Stimulated activated CD4-positive, alpha-beta T cell treated with anti-CD3 and anti-CD28 coated beads, Interleukin-15, amount 100 ng/mL, for 24 hours (primary cell): ENCODE results near the gene NREP.
"Not testable (repeated sequence)": the region's sequence is repeated elsewhere in the genome, so short reads cannot be mapped to it uniquely, and the experiment has no call there.

Experiments used
- DNase-seq: peaks from one replicate; pipeline ENCODE4 v3.0.0-alpha.2; 2020

The NREP gene

DNA sequence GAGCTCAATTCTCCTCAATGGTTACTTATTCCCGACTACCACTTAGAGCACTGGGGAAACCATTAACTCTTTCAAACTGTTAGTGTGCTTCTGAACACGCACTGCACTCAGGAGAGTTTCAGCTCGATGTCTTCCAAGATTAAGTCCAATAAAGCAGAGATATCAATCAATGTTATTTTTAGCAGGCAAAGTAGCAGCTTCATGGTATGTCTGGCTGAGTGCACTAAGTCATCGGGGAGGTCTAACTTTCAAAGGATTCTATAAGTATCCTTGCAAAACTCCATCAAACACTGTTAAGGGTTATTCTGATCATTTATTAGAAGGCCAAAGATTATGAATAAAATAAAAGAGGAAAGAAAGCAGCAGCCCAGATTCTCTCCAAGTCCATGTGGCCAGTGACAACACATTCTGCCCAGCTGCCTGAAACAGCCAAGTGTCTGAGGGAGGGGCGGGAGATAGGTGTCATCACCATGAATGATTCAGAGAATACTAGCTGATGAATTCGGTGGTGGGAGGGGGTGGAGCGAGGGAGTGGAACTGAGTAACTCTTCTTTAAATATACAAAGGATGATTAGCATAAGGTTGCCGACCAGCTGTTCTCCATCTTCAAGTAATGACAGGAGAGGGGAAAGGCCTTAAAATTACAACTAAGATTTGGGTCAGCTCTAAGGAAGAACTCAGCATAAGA is 21.3 kb downstream of the NREP start:
- DNase-seq, result peak; percentile 62

- no peak for DNase-seq
Observed at GRCh38 chr5:111734597-111734996, 22.4 kb downstream of the NREP start.

DNA sequence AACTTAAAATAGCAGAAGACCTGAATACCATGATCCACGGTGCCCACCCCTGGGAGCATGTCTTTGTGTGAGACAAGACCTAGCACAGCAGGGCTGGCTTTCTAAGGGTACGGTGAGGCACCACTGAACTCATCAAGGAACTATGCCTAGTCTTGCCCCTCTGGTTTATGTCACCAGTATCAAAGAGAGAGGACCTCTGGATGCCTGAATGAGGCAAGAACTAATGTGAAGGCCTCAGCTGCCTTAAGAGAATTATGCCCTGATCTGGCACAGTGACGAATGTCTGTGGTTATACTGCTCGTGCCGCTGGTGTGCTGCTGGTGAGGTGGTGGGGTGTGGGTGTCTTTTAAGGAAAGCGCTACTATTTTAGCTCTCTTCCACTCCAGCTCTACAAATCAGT is 23.0 kb downstream of the NREP start:
- no peak for DNase-seq

- DNase-seq, result no peak
Observed at GRCh38 chr5:111733571-111733970, 23.4 kb downstream of the NREP start.

- DNase-seq, result no peak
Observed at GRCh38 chr5:111731638-111732037, 25.4 kb downstream of the NREP start.

DNA sequence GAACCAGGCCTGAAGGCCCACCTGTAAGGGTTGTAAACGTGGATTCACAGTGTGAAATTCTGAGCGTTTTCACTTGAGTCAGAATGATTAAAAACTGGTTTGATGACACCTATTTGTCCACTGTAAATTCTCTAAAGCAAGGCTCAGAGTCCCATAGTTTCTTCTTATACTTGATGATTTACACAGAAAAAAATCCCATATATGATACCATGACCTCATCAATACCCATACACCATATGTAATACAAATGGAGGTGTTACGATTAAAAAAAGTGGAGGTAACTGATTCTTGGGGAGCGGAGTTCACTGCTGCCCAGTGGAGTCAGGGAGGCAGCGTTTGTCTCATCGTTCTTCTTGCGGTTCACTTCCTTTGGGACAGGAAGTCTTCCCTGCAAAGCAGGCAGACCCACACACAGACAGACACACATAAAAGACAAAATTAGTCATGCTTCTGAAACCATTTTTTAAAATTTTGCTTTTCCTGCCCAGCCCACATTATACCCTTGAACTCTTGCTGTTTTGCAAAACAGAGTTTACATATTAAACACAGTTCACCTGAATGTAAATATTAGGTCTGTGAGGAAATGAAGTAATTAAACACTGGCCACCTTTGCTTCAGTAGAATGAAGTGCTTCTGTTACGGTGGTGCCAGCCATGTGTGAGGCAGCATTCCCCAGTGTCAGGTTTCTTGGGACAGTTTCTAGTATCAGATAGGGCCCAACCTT is 26.2 kb downstream of the NREP start:
- no peak for DNase-seq

DNA sequence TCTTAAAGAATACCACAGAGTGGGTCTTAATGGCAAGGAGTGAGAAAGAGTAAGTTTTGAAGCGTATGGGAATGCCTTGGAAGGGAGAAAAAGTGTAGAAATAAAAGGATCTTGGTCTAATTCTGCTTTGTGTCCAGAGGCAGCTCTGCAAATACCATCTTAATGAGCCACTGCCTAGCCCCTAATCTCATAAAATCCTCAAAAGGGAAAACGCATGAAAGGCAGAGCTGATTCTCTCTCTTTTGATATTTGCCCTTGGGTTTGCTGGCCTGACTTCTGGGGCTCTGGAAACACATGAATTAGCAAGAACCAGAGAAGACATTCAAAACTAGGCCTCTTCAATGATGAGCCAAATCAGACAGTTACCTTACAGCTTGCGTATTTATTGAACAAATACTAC is 28.1 kb downstream of the NREP start:
- DNase-seq, result no peak

GRCh38 chr5:111726986-111727385 is 30.0 kb downstream of the NREP start:
- DNase-seq, result no peak

GRCh38 chr5:111722140-111722539 is 34.9 kb downstream of the NREP start:
- DNase-seq, result no peak

- no peak for DNase-seq
Observed at GRCh38 chr5:111720333-111720890, 36.6 kb downstream of the NREP start.

DNA sequence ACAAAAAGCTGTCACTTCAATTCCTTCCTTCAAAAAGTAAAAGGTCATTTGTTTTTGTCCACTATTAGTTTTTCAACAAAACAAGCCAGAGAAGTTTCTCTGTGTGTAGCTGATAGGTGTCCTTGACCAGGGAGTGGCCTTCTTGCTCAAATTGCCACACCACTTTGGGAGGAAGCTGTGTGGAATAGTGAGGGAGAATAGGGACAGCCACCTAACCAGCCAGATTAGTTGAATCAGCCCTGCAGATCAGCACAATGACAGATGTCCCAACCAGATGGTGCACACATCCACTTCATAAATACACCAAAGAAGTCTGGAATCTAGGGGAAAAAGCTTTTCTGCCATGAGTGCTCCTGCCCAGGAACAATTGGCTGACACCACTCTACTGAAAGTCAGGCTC is 37.2 kb downstream of the NREP start:
- no peak for DNase-seq

GRCh38 chr5:111716789-111717188 is 40.2 kb downstream of the NREP start:
- DNase-seq, result not testable (repeated sequence)

- DNase-seq, result no peak
Observed at GRCh38 chr5:111707630-111708164, 49.3 kb downstream of the NREP start.

- DNase-seq, result no peak
Observed at GRCh38 chr5:111706345-111706744, 50.6 kb downstream of the NREP start.

DNA sequence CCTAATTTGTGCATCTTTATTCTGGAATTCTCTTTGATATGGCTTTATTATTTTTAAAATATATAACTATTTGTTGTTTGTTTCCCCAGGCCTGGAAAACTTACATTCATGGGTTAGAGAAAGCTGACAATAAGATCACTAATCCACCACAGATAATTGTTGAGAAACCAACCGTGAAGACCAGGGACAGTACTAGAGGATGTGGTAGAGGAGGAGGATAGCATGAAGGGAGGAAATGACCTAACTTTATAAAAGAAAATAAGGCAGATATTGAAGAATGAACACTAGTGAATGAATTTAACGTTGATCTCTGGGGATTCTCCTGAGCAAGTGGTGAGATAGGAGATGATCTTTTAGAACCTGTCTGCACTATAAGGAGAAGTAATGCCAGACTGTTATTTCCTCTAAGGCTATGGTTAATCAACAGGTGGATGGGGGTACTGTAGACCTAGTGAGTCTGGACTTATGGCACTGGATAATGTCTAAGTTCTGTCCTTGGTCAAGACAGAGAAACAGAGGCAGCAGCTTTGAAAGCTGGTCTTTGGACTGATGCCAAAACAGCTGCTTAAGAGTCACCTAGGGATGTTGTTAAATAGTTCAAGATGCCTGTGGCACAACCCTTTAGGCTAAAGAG is 52.4 kb downstream of the NREP start:
- DNase-seq, result no peak

DNA sequence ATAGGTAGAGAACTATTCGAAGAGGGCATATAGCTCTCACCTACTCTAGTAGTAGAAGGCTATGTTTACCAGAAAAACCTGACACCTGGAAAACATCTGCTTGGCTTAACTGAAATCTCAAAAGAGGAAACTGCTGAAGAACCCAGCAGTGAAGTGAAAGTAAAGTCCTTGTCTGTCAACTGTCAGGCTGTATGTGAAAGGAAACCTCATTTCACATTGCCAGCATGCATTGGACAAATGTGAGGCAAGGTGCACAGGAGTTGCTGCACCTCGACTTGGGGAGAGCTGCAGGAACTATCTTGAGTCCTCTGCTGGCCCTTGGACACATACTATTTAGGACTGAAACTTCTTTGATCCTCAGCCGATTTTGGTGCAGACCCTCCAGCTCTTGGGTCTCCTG is 53.3 kb downstream of the NREP start:
- DNase-seq, result no peak

DNA sequence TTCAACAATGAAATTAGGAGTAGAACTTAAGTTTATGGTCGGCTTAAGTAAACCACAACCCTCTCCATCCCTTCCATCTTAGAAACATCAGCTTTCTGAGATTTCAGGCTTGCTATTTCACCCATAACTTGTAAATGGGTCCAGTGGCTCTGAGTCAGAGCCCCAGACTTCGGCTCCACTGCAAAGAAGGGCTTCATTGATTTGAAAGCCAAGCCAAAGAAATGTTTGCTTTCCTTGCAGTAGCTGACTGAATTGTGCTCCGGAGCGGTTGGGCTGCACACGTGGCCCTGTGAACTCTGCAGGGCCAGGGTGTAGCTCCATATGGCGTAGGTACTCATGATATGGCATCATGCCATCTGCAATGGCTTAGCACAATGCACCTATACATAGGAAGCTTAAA is 57.0 kb downstream of the NREP start:
- DNase-seq, result no peak

- no peak for DNase-seq
Observed at GRCh38 chr5:111699324-111699723, 57.7 kb downstream of the NREP start.

- DNase-seq, result no peak
Observed at GRCh38 chr5:111697881-111698757, 58.9 kb downstream of the NREP start.

DNA sequence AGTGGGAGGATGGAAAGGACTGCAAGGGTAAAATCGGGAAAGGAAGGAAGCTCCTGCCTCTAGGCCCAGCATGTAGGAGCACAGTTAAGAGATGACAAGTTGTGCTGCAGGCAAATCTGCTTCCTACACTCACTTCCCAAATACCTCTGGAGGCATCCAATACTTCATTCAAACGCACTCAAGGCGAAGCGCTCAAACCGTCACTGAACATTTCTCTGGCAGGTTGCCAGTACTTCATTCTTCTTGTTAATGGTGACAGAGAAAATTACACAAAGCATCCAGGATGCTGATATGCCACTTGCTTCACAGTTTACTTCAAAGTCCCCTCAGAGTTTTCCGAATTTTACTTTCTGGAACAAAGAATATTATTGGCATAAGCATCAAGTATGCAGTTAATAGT is 59.8 kb downstream of the NREP start:
- DNase-seq, result no peak

- DNase-seq, result no peak
Observed at GRCh38 chr5:111695991-111696390, 61.0 kb downstream of the NREP start.

GRCh38 chr5:111694133-111694532 is 62.9 kb downstream of the NREP start:
- no peak for DNase-seq

- DNase-seq, result no peak
Observed at GRCh38 chr5:111691914-111692313, 65.1 kb downstream of the NREP start.
